Breast epithelium (tissue), 3 donors: ENCODE results near the gene NAMPT.

Source experiments
- CTCF ChIP-seq, 3 donors: fragments of 450-650 bp; IDR thresholded peaks; one replicate each; pipeline ENCODE4 v1.5.1; 2016 to 2017; ENCODE audit warnings: antibody characterized with exemption in 3 of 3, mild to moderate bottlenecking in 3 of 3, moderate library complexity in 3 of 3
- POLR2A ChIP-seq: fragments of 450-650 bp; IDR thresholded peaks from one replicate; pipeline ENCODE4 v1.6.1; 2016; ENCODE audit warnings: antibody characterized with exemption, mild to moderate bottlenecking, moderate library complexity

- TF ChIP-seq POLR2A (no peak), CTCF (IDR thresholded peaks at IDR 0.05) (no peak)
Observed at GRCh38 chr7:106206826-106207541, 77.8 kb downstream of the NAMPT start.
